Stimulated activated CD4-positive, alpha-beta T cell treated with anti-CD3 and anti-CD28 coated beads, Interleukin-12 subunit alpha, Interleukin-12 subunit beta, amount 100 ng/mL, for 24 hours (primary cell): Measurements from ENCODE around the gene S100A16.

Experiments used
- DNase-seq, 2 experiments: peaks; one replicate each; pipeline ENCODE4 v3.0.0-alpha.2; 2020; ENCODE audit warnings: low read depth in 2 of 2

The S100A16 gene

GRCh38 chr1:153636312-153636711 lies 23.4 kb upstream of the S100A16 start:
- DNase-seq: no peak

DNA sequence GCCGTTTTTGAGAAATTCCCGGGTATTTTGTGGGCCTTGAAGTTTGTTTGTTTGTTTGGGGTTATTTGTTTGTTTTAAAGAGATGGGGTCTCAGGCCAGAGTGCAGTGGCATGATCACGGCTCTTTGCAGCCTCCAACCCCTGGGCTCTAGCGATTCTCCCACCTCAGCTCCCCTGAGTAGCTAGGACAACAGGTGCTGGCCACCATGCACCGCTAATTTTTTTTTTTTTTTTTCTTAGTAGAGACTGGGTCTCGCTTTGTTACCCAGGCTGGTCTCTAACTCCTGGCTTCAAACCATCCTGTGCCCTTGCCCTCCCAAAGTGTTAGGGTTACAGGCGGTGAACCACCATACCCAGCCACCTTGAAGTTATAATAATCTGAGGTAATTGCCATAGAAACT lies 22.9 kb upstream of the S100A16 start:
- DNase-seq: no peak

DNA sequence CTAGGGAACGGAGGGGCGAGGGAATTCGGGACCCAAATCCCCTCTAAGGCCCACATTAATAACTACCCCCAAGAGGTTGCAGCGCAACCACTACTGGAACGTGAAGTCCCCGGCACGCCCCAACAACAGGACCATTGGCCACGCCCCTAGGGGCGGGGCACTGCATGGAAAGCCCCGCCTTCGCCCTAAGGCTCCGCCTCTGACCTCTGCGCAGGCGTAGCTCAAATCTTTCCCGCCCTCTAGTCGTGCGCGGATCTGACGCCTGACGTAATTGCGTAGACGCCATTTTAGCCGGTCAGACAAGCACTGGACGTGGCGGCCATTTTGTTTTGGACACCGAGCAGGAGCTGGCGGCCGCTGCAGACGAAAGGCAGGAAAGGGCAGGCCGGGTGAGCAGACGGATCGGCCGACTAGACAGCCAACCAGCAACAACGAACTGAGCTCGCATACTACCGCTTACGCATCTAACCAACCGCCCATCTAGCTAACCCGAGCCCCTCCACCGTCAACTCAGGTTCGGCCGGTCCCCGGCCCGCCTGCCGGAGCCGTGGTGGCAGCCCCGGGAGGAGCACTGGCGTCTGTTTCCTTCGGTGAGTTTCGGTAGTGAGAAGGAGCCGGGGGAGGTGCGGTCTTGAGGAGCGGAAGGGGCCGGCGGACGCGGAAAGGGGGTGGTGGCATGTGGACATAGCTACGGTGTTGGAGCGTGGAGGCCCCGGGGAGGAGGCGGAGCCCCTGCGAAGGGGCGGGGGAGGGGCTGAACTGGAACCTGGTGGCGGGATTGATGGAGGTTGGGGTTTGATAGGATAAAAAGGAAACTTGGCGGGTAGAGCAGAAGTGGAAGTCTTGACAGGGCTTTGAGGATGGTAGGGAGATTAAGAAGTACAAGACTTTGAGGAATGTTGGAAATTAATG lies 21.1 kb upstream of the S100A16 start, which contains the start of gene CHTOP:
CHTOP (plus strand) TSS at position 313 of the 912 bp plus-strand sequence. CDS start 2,523 bp downstream, outside the sequence.
- peak; percentile 95 to 96 for DNase-seq

DNA sequence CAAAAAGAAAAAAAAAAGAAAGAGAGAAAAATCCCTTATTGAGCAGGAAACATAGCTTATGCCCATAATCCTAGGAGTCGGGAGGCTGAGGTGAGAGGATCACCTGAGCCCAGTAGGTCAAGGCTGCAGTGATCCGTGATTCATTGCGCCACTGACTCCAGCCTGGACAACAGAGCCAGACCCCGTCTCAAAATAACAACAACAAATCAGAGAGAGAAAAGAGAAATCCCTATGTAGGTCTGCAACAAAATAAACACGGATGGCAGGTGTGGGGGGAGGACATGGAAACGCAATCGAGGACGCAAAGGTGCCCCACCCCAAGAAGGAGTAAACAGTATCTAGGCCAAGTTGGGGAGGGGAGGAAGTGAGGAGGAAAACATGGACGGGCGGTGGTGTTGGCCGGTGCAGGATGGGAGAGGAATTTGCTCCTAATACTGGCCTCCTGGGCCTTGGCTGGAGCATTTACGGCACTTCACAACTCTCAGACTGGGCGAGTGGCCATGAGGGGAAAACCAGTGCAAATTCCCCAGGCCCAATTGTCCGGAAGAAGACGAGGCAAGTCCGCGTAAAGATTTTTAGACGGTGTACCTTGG lies 20.3 kb upstream of the S100A16 start:
- no peak for DNase-seq

- no peak for DNase-seq
Measured at GRCh38 chr1:153631047-153632022, 18.4 kb upstream of the S100A16 start.

DNA sequence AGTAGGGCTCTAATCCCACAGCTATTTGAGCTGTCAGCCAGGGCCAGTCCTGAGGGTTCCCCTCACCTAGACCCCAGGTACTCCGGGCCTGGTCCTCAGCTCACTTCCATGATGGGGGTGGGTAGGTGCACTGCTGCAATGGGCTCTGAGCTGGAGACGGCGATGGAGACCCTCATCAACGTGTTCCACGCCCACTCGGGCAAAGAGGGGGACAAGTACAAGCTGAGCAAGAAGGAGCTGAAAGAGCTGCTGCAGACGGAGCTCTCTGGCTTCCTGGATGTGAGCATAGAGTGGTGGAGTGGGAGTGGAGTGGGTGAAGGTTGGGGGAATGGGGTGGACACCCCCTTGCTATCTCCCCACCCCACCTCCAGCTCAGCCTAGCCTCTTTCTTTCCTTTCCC lies 17.4 kb upstream of the S100A16 start:
- no peak for DNase-seq

DNA sequence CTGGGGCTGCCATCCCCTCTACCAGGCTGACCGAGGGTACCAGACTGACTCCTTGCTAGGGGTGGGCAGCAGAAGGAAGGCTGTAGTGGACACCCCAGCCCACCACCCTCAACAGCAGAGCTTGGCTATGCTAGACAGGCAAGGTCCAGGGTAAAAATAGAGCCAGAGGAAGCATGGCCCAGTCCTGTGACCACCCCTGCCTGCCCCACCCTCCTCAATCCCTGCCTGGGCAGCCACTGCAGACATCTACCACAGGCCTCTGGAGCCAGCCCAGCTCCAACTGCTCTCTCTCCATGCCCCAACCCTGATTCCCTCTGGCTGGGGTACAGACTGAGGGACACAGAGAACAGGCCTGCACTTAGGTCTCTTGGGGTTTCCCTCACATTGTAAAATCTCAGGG lies 17.0 kb upstream of the S100A16 start:
- no peak for DNase-seq

DNA sequence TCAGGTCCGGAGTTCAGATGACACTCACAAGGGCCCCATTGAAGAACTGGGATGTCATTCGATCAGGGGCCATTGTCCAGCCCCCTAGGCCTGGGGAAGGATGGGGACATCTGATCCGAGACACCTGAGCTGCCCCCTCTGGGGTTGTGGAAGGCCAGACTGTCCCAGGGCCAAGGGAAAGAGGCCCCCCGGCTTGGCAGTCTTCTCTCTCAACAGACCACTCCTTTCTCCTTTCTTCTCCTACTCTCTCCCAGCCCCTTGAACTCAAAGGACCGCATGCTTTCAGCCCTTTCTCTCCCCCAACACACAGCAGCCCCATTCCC lies 16.4 kb upstream of the S100A16 start:
- DNase-seq: no peak

DNA sequence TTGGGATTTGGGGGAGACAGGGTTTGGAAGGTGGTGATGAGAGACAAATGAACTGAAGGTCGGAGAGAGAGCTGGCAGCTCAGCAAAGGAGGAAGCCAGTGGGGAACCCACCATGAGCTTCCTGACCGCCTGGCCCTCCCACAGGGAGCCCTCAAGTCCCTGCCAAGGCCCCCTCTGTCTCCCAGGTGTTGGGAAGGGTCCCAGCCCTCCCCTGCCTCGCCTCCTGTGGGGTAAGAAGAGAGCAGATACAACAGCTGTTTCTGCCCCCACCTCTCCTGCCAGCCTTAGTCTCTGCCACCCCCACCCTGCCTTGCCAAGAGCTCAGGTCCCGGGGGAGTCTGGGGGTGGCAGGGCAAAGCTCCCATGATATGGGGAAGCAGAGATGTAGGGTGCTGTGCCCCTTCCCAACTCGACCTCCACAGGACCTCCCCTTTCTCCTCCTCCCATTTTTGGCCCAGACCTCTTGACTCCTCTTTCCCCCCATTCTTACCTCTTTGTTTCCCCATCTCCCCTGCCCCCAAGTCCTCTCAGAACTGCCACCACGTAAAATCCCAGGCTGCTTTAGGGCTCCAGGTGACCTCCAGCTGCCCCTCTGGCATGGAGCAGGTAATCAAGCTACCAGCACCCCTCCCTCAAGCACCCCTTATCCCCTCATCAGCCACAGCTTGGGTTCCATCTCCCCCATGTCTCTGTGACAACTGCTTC lies 15.9 kb upstream of the S100A16 start:
- no peak for DNase-seq

- no peak for DNase-seq
Measured at GRCh38 chr1:153627715-153628626, 15.0 kb upstream of the S100A16 start, which contains the start of gene S100A1. TSS of gene S100A1 (plus strand) at chr1:153628434. CDS start at chr1:153630522, 2,088 bp downstream.

GRCh38 chr1:153626904-153627714 lies 14.2 kb upstream of the S100A16 start, which contains the start of gene S100A13:
TSS of gene S100A13 (minus strand) at chr1:153627505. CDS start at chr1:153626472, 1,033 bp downstream.
- no peak for DNase-seq

DNA sequence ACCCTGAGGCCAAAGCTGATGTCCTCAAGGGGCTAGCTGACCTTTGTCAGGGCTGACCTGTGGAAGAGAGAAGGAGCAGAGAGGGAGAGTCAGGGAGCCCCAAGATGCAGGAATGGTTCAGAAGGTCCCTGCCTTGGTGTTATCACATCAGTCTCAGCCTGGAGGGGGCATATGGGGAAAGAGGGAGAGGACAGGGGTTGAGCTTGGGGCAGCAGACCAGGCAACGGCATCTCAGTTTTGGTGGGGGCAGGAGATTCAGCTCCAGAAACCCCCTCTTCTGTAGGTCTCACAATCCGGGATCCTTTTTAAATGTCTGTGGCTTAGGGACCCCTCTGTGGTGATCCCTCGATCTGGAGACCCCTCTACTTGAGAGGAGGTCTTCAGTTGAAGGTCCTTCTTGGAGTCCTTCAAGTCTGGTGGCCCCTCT lies 13.6 kb upstream of the S100A16 start:
- DNase-seq: no peak

- no peak for DNase-seq
Measured at GRCh38 chr1:153624965-153625611, 12.2 kb upstream of the S100A16 start.

- no peak for DNase-seq
Measured at GRCh38 chr1:153623101-153623500, 10.2 kb upstream of the S100A16 start.

DNA sequence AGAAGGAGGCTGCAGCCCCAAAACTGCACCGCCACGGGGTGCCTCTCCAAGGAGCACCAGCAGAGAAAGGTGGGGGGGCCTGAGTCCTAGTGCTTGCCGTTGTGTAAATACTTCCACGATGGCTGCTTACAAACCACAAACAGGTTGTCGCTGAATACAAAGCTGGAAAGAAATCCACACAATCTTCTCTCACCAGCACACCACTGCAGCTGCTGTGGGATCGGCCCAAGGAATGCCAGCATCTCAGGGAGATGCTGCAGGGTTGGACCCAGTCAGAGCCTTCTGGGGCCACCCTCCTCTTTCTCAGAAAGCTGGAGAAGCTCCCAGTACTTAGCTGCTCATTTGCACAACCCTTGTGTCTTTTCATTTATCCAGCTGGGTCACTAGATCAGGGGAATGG lies 6.2 kb upstream of the S100A16 start:
- DNase-seq: no peak

GRCh38 chr1:153617663-153618062 lies 4.7 kb upstream of the S100A16 start:
- DNase-seq: no peak

DNA sequence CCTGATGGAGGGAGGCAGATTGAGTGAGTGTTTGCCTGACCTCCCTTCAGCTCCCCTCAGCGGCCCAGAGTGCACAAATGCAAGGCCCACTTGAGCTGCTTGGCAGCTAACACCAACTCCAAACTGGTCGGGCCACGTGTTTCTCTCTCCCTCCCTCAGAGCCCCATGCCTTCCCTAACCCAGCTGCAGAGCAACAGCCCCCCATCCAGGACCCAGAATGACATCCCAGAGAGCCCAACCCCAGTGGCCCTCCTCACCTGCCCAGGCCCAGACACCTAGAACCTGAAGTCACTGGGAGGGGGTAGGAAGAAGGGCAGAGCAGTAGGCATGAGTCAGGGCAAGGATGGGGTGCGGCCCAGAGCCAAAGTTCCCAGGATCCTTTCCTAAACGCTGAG lies 4.0 kb upstream of the S100A16 start:
- no peak for DNase-seq

DNA sequence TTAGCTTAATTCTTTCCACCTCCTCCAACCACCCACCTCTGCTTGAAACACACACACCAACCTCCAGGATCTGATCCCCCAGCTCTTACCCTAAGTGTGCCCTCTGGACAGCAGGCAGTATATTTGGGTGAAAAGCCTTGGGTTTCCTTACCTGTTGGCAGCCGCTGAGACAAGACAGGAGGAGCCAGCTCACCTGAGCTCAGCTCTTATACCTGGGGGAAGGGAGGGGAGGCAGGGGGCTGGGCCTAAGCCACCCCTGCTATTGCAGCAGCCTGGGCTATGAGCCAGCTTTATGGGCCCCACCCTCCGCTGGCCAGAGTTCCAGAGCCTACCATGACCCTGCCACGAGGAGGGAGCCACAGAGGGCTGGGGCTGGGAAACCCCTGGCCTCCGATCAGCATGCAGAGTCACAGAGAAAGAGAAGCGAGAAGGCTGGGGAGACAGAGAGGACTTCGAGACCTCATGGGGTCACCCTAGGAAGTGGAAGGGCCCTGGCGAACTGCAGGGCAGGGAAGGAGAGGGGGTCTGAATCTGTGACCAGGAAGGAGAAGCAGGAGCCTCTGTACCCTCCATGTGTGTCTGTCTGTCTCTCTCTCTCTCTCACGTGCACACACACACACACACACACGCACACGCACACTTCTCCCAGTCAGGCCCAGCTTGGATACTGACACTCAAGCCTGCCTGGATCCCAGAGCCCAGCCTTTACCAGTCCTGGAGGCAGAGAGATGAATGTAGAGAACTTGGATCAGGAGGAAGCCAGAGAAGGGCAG lies 3.4 kb upstream of the S100A16 start, which contains the start of gene S100A14:
S100A14 (minus strand) TSS at position 182 of the 773 bp plus-strand sequence. CDS start 467 bp downstream, outside the sequence.
- DNase-seq: no peak
